Osteocyte (in vitro differentiated cells): ENCODE results near the gene GPS2. TPM values are rescaled to one million over a fixed set of nuclear protein-coding genes. Genes with fewer than 3 reads are reported as not detected.

Source experiments
- DNase-seq: peaks from one replicate; pipeline ENCODE4 v3.0.0; 2021; ENCODE audit warnings: mixed read lengths; ENCODE audit not compliant: unreplicated experiment; ENCODE audit errors: extremely low spot score
- H3K27ac Mint-ChIP-seq: one replicate; pipeline ENCODE4 v1.8.0; 2021; ENCODE audit warnings: mild to moderate bottlenecking, mixed read lengths; ENCODE audit not compliant: unreplicated experiment
- H3K27me3 Mint-ChIP-seq: one replicate; pipeline ENCODE4 v1.8.0; 2021; ENCODE audit warnings: mixed read lengths; ENCODE audit not compliant: unreplicated experiment
- H3K36me3 Mint-ChIP-seq: one replicate; pipeline ENCODE4 v1.8.0; 2021; ENCODE audit warnings: mixed read lengths; ENCODE audit not compliant: unreplicated experiment
- H3K4me1 Mint-ChIP-seq: one replicate; pipeline ENCODE4 v1.8.0; 2021; ENCODE audit warnings: mixed read lengths; ENCODE audit not compliant: unreplicated experiment
- H3K4me3 Mint-ChIP-seq: one replicate; pipeline ENCODE4 v1.8.0; 2021; ENCODE audit warnings: mild to moderate bottlenecking, moderate library complexity, mixed read lengths; ENCODE audit not compliant: unreplicated experiment
- H3K9me3 Mint-ChIP-seq: one replicate; pipeline ENCODE4 v1.8.0; 2021; ENCODE audit warnings: mixed read lengths; ENCODE audit not compliant: unreplicated experiment
- total RNA-seq: library from RNA; stranded (reverse); gene quantifications from 2 replicates; pipeline ENCODE4 v1.2.1, GENCODE V29; 2021
- TF ChIP-seq, protein P1 (sequence below): fragments of 200-600 bp; sonication (generic); IDR thresholded peaks from 2 replicates; pipeline ENCODE4 v1.5.0; 2021; ENCODE audit warnings: antibody characterized with exemption, mild to moderate bottlenecking, moderate library complexity

Gene GPS2
- total RNA-seq, 1 donor from 2014 or later = 61.9 TPM

- TF ChIP-seq, protein P1, sequence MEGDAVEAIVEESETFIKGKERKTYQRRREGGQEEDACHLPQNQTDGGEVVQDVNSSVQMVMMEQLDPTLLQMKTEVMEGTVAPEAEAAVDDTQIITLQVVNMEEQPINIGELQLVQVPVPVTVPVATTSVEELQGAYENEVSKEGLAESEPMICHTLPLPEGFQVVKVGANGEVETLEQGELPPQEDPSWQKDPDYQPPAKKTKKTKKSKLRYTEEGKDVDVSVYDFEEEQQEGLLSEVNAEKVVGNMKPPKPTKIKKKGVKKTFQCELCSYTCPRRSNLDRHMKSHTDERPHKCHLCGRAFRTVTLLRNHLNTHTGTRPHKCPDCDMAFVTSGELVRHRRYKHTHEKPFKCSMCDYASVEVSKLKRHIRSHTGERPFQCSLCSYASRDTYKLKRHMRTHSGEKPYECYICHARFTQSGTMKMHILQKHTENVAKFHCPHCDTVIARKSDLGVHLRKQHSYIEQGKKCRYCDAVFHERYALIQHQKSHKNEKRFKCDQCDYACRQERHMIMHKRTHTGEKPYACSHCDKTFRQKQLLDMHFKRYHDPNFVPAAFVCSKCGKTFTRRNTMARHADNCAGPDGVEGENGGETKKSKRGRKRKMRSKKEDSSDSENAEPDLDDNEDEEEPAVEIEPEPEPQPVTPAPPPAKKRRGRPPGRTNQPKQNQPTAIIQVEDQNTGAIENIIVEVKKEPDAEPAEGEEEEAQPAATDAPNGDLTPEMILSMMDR = no peak
- peak overlapping the region; percentile 77 for H3K27ac Mint-ChIP-seq
- H3K36me3 Mint-ChIP-seq = peaks cover 35% of the 10 kb centered on the region
- H3K4me1 Mint-ChIP-seq = peaks cover 25% of the 10 kb centered on the region
- DNase-seq = no peak
- no peaks in the 10 kb centered on the region for H3K27me3 Mint-ChIP-seq
- H3K9me3 Mint-ChIP-seq = no peaks in the 10 kb centered on the region
- peak overlapping the region; percentile 79 for H3K4me3 Mint-ChIP-seq
Measured at GRCh38 chr17:7315570-7316235, 543 bp upstream of the GPS2 start.

DNA sequence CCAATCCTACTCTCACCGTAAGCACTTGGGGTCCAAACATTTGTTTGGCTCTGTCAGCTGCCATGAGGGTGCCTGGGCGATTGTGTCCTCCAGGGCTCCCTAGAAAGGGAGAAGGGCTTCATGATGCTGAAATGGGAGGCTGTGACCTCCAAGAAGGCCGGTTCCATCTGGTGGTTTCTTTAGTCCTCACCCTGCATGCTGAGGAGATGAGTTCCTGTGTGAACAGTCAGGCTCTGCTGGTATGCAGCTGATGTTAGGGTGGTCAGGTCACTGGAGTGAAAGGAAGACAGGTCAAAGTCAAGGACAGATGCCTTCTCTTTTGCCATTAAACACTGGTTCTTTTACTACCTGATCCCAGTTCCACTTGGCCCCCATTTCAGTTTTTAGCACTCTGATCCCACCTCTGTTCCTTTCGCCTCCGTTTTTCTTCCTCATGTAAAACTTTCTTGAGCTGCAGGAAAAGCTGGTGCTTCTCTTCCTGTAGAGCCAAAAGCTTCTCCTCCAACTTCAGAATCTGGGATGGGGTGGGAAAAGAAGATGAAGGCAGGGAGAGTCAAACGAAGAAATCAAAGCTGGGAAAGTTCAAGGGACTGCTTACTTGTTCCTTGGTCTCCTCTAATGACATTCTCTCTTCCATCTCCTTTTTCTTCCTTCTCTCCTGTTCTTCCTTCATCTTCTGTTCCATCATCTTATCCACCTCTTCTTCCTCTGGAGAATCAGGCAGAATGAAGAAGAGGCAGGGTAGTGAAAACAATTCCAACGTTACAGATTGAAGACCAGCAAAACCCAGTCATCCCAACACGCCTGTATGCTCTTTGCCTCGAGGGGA is 1.1 kb downstream of the GPS2 start:
- H3K4me3 Mint-ChIP-seq = peak overlapping the region; percentile 78
- H3K9me3 Mint-ChIP-seq = no peaks in the 10 kb centered on the region
- TF ChIP-seq, protein P1 = no peak
- H3K4me1 Mint-ChIP-seq = peaks cover 39% of the 10 kb centered on the region
- no peaks in the 10 kb centered on the region for H3K27me3 Mint-ChIP-seq
- DNase-seq = no peak
- H3K36me3 Mint-ChIP-seq = peaks cover 46% of the 10 kb centered on the region
- peak overlapping the region; percentile 72 for H3K27ac Mint-ChIP-seq

DNA sequence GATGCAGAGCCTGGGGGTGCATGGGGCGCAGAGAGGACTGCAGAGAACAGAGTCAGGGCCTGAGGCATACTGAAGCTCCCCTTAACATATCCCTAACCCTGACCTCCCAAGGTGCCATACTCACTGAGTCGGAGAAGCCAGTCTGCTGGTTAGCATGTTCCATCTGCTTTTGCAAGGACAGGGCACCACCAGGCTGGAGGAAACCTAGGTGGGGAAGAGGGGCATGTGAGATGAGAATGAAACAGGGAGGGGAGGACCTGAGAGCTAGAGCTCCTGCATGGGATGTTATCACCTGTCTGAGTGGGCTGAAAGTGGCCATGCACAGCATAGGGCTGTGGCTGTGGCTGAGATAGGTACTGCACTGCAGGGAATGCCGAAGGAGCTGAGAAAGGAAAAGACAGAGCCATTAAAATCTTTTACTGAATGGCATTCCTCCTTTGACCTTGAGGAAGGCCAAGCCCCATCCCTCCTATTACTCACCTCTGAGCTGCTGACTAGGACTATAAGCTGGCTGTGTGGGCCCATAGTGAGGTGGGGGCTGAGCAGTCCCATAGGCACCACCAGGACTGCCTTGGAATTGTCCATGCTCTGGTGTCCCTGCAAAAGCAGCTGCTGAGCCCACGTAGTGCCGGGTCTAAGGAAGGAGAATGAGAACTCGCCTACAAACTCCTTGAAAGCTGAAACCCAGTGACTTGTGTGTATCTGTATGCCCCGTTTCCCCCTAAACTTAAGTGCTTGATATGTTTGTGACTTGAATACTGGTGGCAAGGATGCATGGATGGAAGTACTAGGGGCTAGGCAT is 1.9 kb downstream of the GPS2 start:
- Mint-ChIP-seq H3K27ac (no peak overlapping the region), H3K27me3 (no peaks in the 10 kb centered on the region), H3K9me3 (no peaks in the 10 kb centered on the region), H3K4me1 (peaks cover 43% of the 10 kb centered on the region), H3K36me3 (peaks cover 46% of the 10 kb centered on the region), H3K4me3 (peak overlapping the region; percentile 78)
- TF ChIP-seq, protein P1 = no peak
- DNase-seq = no peak

GRCh38 chr17:7312432-7313087 is 2.6 kb downstream of the GPS2 start:
- Mint-ChIP-seq H3K27ac (peak overlapping the region; percentile 24), H3K27me3 (no peaks in the 10 kb centered on the region), H3K4me1 (peaks cover 43% of the 10 kb centered on the region), H3K9me3 (no peaks in the 10 kb centered on the region), H3K4me3 (no peak overlapping the region), H3K36me3 (peaks cover 42% of the 10 kb centered on the region)
- DNase-seq = no peak
- TF ChIP-seq, protein P1 = no peak
